ENCODE results near the gene TRIM31.
A peak's percentile ranks its signal among the peaks of the same experiment; 100 is the strongest.
"Not testable (repeated sequence)": the region's sequence is repeated elsewhere in the genome, so short reads cannot be mapped to it uniquely, and the experiment has no call there.

TRIM31 gene

GRCh38 chr6:30130887-30131862 lies 18.3 kb upstream of the TRIM31 start:
- H3K27ac ChIP-seq (ENCODE audit: low read length) = no peak overlapping the region
- no peaks in the 10 kb centered on the region for H3K4me1 ChIP-seq (ENCODE audit: control insufficient read depth, insufficient read depth, low read length)
- DNase-seq (ENCODE audit: low read depth, low spot score) = peak; percentile 73
- no CpG with 5 or more reads among the region's 16 CpGs for WGBS (ENCODE audit: insufficient coverage, insufficient read length)
- H3K9me3 ChIP-seq (ENCODE audit: control insufficient read depth, insufficient read depth, low read length) = no peaks in the 10 kb centered on the region
- no peaks in the 10 kb centered on the region for H3K36me3 ChIP-seq (ENCODE audit: control insufficient read depth, insufficient read depth, low read length)
- no peak overlapping the region for H3K4me3 ChIP-seq (ENCODE audit: low read length)
- peaks cover 26% of the 10 kb centered on the region for H3K27me3 ChIP-seq (ENCODE audit: control insufficient read depth, insufficient read depth, low read length)

- no peaks in the 10 kb centered on the region for H3K36me3 ChIP-seq (ENCODE audit: control insufficient read depth, insufficient read depth, low read length)
- H3K4me3 ChIP-seq (ENCODE audit: low read length) = no peak overlapping the region
- DNase-seq (ENCODE audit: low read depth, low spot score) = no peak
- no CpG with 5 or more reads among the region's 4 CpGs for WGBS (ENCODE audit: insufficient coverage, insufficient read length)
- H3K27me3 ChIP-seq (ENCODE audit: control insufficient read depth, insufficient read depth, low read length) = peaks cover 27% of the 10 kb centered on the region
- H3K9me3 ChIP-seq (ENCODE audit: control insufficient read depth, insufficient read depth, low read length) = no peaks in the 10 kb centered on the region
- no peak overlapping the region for H3K27ac ChIP-seq (ENCODE audit: low read length)
- H3K4me1 ChIP-seq (ENCODE audit: control insufficient read depth, insufficient read depth, low read length) = no peaks in the 10 kb centered on the region
These were observed 17.3 kb upstream of the TRIM31 start for GRCh38 chr6:30130179-30130679.

DNA sequence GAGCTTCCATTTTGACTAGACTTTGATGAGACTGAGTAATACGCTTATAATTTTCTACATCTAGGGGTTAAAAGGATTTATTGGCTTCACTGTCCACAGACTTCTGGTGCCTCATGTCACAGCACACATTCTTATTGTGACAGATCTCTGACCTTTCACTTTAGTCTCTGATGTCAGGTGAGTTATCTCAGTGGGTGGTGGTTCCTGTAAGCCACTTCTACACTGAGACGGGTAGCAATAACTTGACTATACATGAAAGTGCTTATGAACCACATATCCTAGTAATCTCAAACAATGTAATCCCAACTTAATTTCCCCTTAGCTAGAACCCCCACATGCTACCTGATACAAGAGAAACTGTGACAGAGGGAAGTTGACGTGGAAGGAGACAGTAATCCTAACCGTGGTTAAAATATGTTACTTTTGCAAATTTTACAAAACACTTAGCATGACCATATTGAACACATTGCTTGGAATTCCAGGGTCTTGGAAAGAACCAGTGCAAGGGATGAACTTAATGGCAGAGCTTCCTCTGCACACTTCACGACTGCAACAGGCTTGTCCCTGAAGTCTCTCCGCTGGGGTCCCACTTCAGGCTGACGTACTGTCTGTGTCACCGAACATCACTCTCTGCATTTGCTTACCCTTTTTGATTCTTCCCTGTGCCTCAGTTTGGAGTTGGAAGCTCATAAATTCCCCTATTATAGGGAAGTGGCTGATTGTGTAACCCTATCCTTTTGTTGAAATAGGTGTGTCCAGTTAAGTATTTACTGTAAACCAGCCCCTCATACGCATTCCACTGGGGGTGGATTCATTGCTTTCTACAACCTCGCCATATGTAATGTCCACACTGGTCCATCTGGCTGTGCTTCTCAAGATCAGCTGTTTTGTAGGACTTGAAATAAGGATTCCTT lies 16.6 kb upstream of the TRIM31 start:
- Histone ChIP-seq H3K27ac (ENCODE audit: low read length) (no peak overlapping the region), H3K9me3 (ENCODE audit: control insufficient read depth, insufficient read depth, low read length) (no peaks in the 10 kb centered on the region), H3K4me3 (ENCODE audit: low read length) (no peak overlapping the region), H3K27me3 (ENCODE audit: control insufficient read depth, insufficient read depth, low read length) (peaks cover 27% of the 10 kb centered on the region), H3K36me3 (ENCODE audit: control insufficient read depth, insufficient read depth, low read length) (no peaks in the 10 kb centered on the region), H3K4me1 (ENCODE audit: control insufficient read depth, insufficient read depth, low read length) (no peaks in the 10 kb centered on the region)
- no CpG with 5 or more reads among the region's 10 CpGs for WGBS (ENCODE audit: insufficient coverage, insufficient read length)
- no peak for DNase-seq (ENCODE audit: low read depth, low spot score)

- DNase-seq (ENCODE audit: low read depth, low spot score) = no peak
- Histone ChIP-seq H3K4me3 (ENCODE audit: low read length) (peak overlapping the region; percentile 39; the same call in 1 of the 2 replicates), H3K27me3 (ENCODE audit: control insufficient read depth, insufficient read depth, low read length) (peaks cover 29% of the 10 kb centered on the region), H3K27ac (ENCODE audit: low read length) (no peak overlapping the region), H3K9me3 (ENCODE audit: control insufficient read depth, insufficient read depth, low read length) (no peaks in the 10 kb centered on the region), H3K4me1 (ENCODE audit: control insufficient read depth, insufficient read depth, low read length) (no peaks in the 10 kb centered on the region), H3K36me3 (ENCODE audit: control insufficient read depth, insufficient read depth, low read length) (no peaks in the 10 kb centered on the region)
- no CpG with 5 or more reads among the region's 50 CpGs for WGBS (ENCODE audit: insufficient coverage, insufficient read length)
These were observed 14.6 kb upstream of the TRIM31 start for GRCh38 chr6:30127238-30128093.

DNA sequence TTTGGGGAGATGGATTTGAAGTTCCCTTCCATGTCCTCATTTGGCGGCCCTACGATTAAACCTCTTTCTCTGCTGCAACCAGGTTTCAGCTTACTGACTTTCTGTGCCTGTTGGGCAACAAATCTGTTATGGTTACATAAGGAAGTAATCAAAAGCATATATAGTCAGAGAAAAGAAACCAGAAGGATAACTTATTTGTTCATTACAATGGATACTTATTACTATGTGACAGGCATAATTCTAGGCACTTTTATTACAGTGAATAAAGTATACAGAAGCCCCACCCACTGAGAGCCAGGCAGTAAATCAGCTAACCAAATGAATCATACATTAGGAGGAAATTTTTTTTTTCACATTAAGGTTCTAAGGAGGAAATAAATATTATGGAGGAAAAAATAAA lies 9.6 kb upstream of the TRIM31 start:
- Histone ChIP-seq H3K27me3 (ENCODE audit: control insufficient read depth, insufficient read depth, low read length) (peaks cover 12% of the 10 kb centered on the region), H3K4me3 (ENCODE audit: low read length) (no peak overlapping the region), H3K4me1 (ENCODE audit: control insufficient read depth, insufficient read depth, low read length) (no peaks in the 10 kb centered on the region), H3K36me3 (ENCODE audit: control insufficient read depth, insufficient read depth, low read length) (no peaks in the 10 kb centered on the region), H3K9me3 (ENCODE audit: control insufficient read depth, insufficient read depth, low read length) (no peaks in the 10 kb centered on the region), H3K27ac (ENCODE audit: low read length) (no peak overlapping the region)
- no CpG with 5 or more reads among the region's 2 CpGs for WGBS (ENCODE audit: insufficient coverage, insufficient read length)
- no peak for DNase-seq (ENCODE audit: low read depth, low spot score)

DNA sequence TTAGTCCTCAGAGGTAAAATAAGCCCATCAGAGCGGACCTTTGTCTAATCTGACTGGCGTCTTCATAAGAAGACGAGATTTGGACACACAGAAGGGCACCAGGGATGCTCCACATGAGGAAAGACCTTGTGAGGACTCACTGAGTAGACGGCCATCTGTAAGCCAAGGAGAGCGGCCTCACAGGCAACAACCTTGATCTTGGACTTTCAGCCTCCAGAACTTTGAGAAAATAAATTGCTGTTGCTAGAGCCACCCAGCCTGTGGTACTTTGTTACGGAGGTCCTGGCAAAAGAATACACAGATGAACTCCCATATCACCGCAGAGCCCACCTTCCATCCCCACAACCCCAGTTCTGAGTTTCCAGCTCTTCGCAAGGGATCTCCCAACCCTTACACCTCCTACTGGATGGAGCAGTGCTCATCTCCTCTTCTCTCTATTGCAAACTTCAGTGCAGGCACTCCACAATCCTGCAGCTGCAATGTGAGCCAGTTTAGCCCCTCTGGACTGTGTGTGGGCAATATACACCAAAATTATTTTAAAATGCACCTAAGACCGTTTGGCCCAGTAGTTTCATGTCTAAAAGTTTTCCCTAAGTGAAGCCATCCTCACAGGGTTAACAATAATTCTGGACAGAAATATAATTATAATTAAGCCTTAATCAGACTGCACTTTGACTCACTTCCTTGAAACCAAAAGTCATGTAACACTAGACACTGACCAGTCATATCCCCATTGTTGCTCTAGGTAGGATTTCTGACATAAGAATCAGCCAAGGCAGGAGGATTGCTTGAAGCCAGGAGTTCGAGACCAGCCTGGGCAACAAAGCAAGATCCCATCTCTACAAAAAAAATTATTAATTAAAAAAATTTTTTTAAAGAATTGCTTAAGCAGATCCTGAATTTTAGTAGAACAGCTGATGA lies 8.8 kb upstream of the TRIM31 start:
- Histone ChIP-seq H3K4me3 (ENCODE audit: low read length) (no peak overlapping the region), H3K27me3 (ENCODE audit: control insufficient read depth, insufficient read depth, low read length) (peaks cover 8% of the 10 kb centered on the region; the same call in 1 of the 2 replicates), H3K27ac (ENCODE audit: low read length) (no peak overlapping the region), H3K9me3 (ENCODE audit: control insufficient read depth, insufficient read depth, low read length) (no peaks in the 10 kb centered on the region), H3K4me1 (ENCODE audit: control insufficient read depth, insufficient read depth, low read length) (no peaks in the 10 kb centered on the region), H3K36me3 (ENCODE audit: control insufficient read depth, insufficient read depth, low read length) (no peaks in the 10 kb centered on the region)
- no CpG with 5 or more reads among the region's 10 CpGs for WGBS (ENCODE audit: insufficient coverage, insufficient read length)
- no peak for DNase-seq (ENCODE audit: low read depth, low spot score)

DNA sequence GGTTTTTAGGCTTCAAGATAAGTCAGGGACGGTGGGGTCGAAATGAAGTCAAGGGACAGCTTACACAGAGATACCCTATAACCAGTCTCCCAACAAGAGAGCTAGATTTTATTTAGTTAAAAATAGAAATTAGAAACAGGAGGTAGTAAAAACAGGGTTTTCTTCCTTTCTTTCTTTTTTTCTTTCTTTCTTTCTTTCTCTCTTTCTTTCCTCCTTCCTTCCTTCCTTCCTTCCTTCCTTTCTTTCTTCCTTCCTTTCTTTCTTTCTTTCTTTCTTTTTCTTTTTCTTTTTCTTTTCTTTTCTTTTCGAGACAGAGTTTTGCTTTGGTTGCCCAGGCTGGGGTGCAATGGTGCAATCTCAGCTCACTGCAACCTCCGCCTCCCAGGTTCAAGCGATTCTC lies 5.8 kb upstream of the TRIM31 start:
- not testable (repeated sequence) for H3K36me3 ChIP-seq (ENCODE audit: control insufficient read depth, insufficient read depth, low read length); H3K27ac ChIP-seq (ENCODE audit: low read length); DNase-seq (ENCODE audit: low read depth, low spot score); H3K27me3 ChIP-seq (ENCODE audit: control insufficient read depth, insufficient read depth, low read length); H3K4me3 ChIP-seq (ENCODE audit: low read length); H3K9me3 ChIP-seq (ENCODE audit: control insufficient read depth, insufficient read depth, low read length); H3K4me1 ChIP-seq (ENCODE audit: control insufficient read depth, insufficient read depth, low read length)
- whole genome bisulfite sequencing (ENCODE audit: insufficient coverage, insufficient read length) = no CpG with 5 or more reads among the region's 5 CpGs

DNA sequence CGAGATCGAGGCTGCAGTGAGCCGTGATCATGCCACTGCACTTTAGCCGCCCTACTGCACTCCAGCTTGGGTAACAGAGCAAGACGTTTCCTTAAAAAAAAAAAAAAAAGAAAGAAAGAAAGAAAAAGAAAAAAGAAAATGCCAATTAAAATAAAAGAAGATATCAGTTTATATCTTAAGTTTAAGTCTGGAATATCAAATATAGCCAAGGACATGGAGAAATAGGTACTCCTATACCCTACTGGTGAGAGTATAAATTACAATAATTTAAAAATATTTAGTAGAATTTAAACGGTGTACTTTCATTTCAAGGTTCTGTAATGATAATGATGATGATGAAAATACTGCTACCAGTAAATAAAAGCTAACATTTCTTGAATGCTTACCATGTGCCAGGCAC lies 3.8 kb upstream of the TRIM31 start:
- no peak overlapping the region for H3K4me3 ChIP-seq (ENCODE audit: low read length)
- no peak for DNase-seq (ENCODE audit: low read depth, low spot score)
- WGBS (ENCODE audit: insufficient coverage, insufficient read length) = no CpG with 5 or more reads among the region's 6 CpGs
- H3K36me3 ChIP-seq (ENCODE audit: control insufficient read depth, insufficient read depth, low read length) = no peaks in the 10 kb centered on the region
- H3K27me3 ChIP-seq (ENCODE audit: control insufficient read depth, insufficient read depth, low read length) = no peaks in the 10 kb centered on the region; the same call in 1 of the 2 replicates
- H3K4me1 ChIP-seq (ENCODE audit: control insufficient read depth, insufficient read depth, low read length) = no peaks in the 10 kb centered on the region
- no peak overlapping the region for H3K27ac ChIP-seq (ENCODE audit: low read length)
- no peaks in the 10 kb centered on the region for H3K9me3 ChIP-seq (ENCODE audit: control insufficient read depth, insufficient read depth, low read length)

DNA sequence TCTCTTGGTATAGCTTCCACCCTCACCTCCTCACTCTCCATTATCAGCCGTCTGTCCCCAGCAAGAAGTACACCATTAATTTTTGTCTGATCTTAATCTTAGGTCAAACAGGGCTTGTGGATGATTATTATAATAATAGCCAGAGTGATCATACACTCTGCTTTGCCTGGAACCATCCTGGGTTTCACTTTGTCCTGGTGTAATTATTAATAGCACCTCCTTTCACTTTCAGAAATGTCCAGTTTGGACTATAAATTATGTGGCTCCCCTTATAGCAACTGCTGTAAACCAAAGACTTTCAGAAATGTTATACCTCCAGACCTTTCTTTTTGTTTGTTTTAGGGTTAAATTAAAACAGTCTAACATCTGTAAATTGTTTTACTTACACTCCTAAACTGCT lies 951 bp upstream of the TRIM31 start:
- no peak overlapping the region for H3K27ac ChIP-seq (ENCODE audit: low read length)
- no CpG with 5 or more reads among the region's 1 CpG for WGBS (ENCODE audit: insufficient coverage, insufficient read length)
- H3K36me3 ChIP-seq (ENCODE audit: control insufficient read depth, insufficient read depth, low read length) = no peaks in the 10 kb centered on the region
- no peaks in the 10 kb centered on the region for H3K4me1 ChIP-seq (ENCODE audit: control insufficient read depth, insufficient read depth, low read length)
- H3K27me3 ChIP-seq (ENCODE audit: control insufficient read depth, insufficient read depth, low read length) = peaks cover 2% of the 10 kb centered on the region
- no peak for DNase-seq (ENCODE audit: low read depth, low spot score)
- no peak overlapping the region for H3K4me3 ChIP-seq (ENCODE audit: low read length)
- H3K9me3 ChIP-seq (ENCODE audit: control insufficient read depth, insufficient read depth, low read length) = no peaks in the 10 kb centered on the region

All from iPS DF 6.9 (cell line).